ENCODE results near the gene DQX1.

The DQX1 gene

DNA sequence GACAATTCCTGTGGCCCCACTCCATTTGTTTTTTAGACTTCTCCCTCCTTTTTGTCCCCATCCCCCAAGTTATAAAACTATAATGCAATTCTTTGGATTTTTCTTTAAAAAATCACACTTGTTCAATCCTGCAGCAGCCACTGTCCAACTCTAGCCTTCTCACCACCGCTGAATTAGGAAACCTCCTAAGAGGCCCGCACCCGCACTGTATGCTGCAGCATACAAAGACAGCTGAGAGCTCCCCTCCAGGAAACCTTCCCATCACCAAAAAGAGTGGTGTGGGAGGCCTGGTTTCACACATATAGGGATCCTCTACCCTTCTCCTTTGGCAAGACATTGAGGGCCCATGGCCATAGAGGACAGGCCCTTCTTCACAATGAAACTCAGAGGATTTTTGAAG lies 21.4 kb downstream of the DQX1 start:
- peaks cover 95% of the 10 kb centered on the region for H3K27me3 Mint-ChIP-seq (ENCODE audit: low read depth)
- no peaks in the 10 kb centered on the region for H3K9me3 Mint-ChIP-seq
- TF ChIP-seq, protein P1, sequence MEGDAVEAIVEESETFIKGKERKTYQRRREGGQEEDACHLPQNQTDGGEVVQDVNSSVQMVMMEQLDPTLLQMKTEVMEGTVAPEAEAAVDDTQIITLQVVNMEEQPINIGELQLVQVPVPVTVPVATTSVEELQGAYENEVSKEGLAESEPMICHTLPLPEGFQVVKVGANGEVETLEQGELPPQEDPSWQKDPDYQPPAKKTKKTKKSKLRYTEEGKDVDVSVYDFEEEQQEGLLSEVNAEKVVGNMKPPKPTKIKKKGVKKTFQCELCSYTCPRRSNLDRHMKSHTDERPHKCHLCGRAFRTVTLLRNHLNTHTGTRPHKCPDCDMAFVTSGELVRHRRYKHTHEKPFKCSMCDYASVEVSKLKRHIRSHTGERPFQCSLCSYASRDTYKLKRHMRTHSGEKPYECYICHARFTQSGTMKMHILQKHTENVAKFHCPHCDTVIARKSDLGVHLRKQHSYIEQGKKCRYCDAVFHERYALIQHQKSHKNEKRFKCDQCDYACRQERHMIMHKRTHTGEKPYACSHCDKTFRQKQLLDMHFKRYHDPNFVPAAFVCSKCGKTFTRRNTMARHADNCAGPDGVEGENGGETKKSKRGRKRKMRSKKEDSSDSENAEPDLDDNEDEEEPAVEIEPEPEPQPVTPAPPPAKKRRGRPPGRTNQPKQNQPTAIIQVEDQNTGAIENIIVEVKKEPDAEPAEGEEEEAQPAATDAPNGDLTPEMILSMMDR (IDR thresholded peaks at IDR 0.05; ENCODE audit: unreplicated experiment in 3 of 3): no peak
- peak overlapping the region; percentile 6 to 73 (median 12) for H3K27ac Mint-ChIP-seq
- H3K36me3 Mint-ChIP-seq (ENCODE audit: low read depth): peaks cover 31% of the 10 kb centered on the region
- peak overlapping the region; percentile 77 to 87 (median 81) for H3K4me3 Mint-ChIP-seq
- peaks cover 56% of the 10 kb centered on the region for H3K4me1 Mint-ChIP-seq

DNA sequence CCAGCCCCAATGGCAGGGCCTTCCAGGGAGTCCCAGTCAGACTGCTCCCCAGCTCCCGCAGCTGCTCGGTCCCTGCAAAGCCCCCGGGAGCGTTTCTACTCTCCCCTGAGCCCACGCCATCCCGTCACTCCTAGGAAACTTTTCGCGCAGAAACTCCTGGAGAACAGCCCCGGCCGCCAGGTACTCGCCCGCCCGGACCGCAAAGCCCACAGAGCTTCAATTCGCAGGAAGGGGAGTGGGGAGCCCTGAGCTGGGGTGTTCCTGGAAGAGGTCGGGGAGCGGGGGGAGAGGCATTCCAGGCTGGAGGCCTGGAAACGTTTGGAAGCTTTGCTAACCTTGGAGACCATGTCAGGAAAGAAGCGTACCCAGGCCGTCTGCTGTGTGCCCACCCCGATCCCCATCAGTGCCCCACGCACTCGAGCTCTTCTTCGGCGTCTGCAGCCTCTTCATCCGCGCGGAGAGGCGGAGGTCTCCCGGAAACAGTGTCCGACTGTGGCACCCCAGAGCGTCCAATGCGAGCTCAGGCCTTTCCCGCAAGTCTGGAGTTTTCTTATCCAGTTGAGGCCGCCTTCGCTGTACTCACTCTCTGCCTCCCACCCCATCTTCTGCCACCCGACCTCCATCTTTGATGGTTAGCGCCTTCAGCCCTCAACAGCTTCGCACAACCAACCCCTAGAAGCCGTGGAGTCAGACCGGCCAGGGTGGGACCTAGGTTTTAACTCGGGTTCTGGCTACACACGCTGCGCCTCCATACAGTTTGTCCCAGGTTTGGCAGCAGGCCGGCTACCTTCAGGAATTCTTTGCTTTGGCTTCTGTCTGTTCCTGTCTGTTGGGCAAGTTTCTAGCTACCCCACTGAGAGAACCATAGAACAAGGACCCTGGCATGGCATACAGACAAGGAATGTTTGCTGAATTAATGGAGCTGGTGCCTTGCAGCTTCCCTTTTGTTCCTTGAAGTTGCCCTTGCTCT lies 22.2 kb downstream of the DQX1 start:
- peak overlapping the region; percentile 6 to 73 (median 61) for H3K27ac Mint-ChIP-seq
- H3K4me3 Mint-ChIP-seq: peak overlapping the region; percentile 77 to 87 (median 81)
- H3K36me3 Mint-ChIP-seq (ENCODE audit: low read depth): peaks cover 31% of the 10 kb centered on the region
- H3K4me1 Mint-ChIP-seq: peaks cover 61% of the 10 kb centered on the region
- TF ChIP-seq, protein P1 (IDR thresholded peaks at IDR 0.05; ENCODE audit: unreplicated experiment in 3 of 3): no peak
- H3K9me3 Mint-ChIP-seq: no peaks in the 10 kb centered on the region
- H3K27me3 Mint-ChIP-seq (ENCODE audit: low read depth): peaks cover 95% of the 10 kb centered on the region

- H3K27me3 Mint-ChIP-seq (ENCODE audit: low read depth): peaks cover 95% of the 10 kb centered on the region
- H3K4me3 Mint-ChIP-seq: peak overlapping the region; percentile 77 to 87 (median 81)
- H3K36me3 Mint-ChIP-seq (ENCODE audit: low read depth): peaks cover 31% of the 10 kb centered on the region
- H3K4me1 Mint-ChIP-seq: peaks cover 64% of the 10 kb centered on the region
- TF ChIP-seq, protein P1 (IDR thresholded peaks at IDR 0.05; ENCODE audit: unreplicated experiment in 3 of 3): no peak
- no peaks in the 10 kb centered on the region for H3K9me3 Mint-ChIP-seq
- H3K27ac Mint-ChIP-seq: peak overlapping the region; percentile 61 to 83 (median 63)
Observed at GRCh38 chr2:74502720-74503505, 23.1 kb downstream of the DQX1 start.

DNA sequence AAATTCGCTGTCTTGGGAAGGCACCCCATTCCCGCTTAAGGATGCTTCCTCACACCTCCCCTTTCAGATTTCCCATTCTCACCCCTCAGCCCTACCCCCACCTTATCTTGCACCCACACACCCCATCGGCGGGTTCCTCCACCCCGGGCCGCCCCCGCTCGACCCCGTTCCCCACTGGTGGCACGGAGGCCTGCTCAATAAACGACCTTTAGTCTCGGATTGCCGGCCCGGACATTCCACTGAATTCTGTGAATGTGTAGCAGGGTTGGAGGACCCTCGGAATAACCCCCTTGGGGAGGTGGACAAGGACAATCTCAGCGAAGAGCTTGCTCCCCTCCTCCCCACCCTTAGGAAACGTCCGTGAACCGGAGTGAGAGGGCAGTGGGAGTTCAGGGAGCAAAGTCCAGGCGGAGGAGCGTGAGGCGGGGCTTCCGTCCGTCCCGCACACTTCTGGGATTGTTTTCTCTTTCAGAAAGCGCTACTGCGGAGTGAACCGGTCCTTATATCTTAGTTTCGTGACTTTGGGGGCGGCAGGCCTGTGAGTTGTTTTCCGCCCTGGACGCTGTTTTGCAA lies 23.8 kb downstream of the DQX1 start:
- peak overlapping the region; percentile 77 to 87 (median 81) for H3K4me3 Mint-ChIP-seq
- peaks cover 27% of the 10 kb centered on the region for H3K36me3 Mint-ChIP-seq (ENCODE audit: low read depth)
- H3K4me1 Mint-ChIP-seq: peaks cover 60% of the 10 kb centered on the region
- no peaks in the 10 kb centered on the region for H3K9me3 Mint-ChIP-seq
- H3K27me3 Mint-ChIP-seq (ENCODE audit: low read depth): peaks cover 96% of the 10 kb centered on the region
- TF ChIP-seq, protein P1 (IDR thresholded peaks at IDR 0.05; ENCODE audit: unreplicated experiment in 3 of 3): no peak
- peak overlapping the region; percentile 61 to 83 (median 63) for H3K27ac Mint-ChIP-seq

DNA sequence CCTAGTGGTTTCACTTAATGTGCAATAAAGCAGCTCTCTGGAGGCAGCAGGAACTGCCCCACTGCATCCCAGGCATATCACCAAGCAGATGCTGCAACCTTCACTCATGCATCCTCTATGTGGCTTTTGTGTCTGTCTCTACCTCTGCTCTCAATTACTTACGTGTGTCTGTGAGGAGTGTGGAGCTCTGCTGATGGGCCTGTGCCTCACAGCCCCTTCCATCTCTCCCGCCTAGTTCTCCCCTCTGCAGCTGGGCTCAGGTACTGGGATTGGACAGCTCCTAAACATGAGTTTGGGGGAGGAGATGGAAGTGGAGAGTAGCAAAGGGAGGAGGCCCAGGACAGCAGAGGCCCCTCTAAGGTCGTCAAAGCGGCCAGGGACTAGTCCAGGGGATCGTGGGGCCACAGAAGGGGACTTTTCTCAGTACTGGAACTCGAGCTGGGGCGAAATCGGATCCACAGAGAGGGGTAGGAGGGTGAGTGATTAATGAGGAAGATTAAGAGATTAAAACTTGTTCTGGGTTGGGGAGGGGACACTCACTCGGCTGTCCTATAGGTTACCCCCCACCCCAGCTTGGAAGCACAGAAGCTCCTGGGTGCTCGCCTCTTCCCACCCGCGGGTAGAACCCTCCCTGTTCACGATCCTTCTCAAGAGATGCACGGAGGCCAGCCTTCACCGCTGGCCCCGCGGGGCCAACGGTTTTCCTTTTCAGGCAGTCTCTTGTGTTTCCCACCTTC lies 24.5 kb downstream of the DQX1 start:
- Mint-ChIP-seq H3K4me1 (peaks cover 53% of the 10 kb centered on the region), H3K36me3 (ENCODE audit: low read depth) (peaks cover 21% of the 10 kb centered on the region), H3K27ac (peak overlapping the region; percentile 61 to 83 (median 63)), H3K9me3 (no peaks in the 10 kb centered on the region), H3K27me3 (ENCODE audit: low read depth) (peaks cover 96% of the 10 kb centered on the region), H3K4me3 (peak overlapping the region; percentile 77 to 87 (median 81))
- TF ChIP-seq, protein P1 (IDR thresholded peaks at IDR 0.05; ENCODE audit: unreplicated experiment in 3 of 3): no peak
